K562 (cell line): ENCODE data around the gene ZNF358. TPM values are rescaled to one million over a fixed set of nuclear protein-coding genes. Genes with fewer than 3 reads are reported as not detected.

Source experiments
- BMI1 ChIP-seq: fragments of 150-350 bp; IDR thresholded peaks from 2 replicates; pipeline ENCODE4 v1.6.1; 2014; ENCODE audit warnings: low read length
- KLF13 ChIP-seq: fragments of 450-650 bp; IDR thresholded peaks from 2 replicates; pipeline ENCODE4 v1.6.1; 2016; ENCODE audit warnings: missing genetic modification characterization, low read depth, mild to moderate bottlenecking, missing compliant biosample characterization, moderate library complexity, borderline replicate concordance
- MLX ChIP-seq, 2 experiments: fragments of 450-650 bp in 1 of 2; sonication (generic) in 1 of 2; formaldehyde crosslinking; conservative IDR thresholded peaks; 2 replicates each; pipeline versions ENCODE4 v1.4.0 to v1.8.1; 2020 to 2022; ENCODE audit warnings: mild to moderate bottlenecking in 1 of 2, missing genetic modification reagents in 1 of 2
- PKNOX1 ChIP-seq: fragments of 450-650 bp; IDR thresholded peaks from 2 replicates; pipeline ENCODE4 v1.6.1; 2016
- RHOXF2B ChIP-seq: fragments of 250-450 bp; sonication (Bioruptor Pico); conservative IDR thresholded peaks from 2 replicates; pipeline ENCODE4 v1.5.1; 2021
- SMAD4 ChIP-seq: fragments of 250-450 bp; sonication (Bioruptor Pico); conservative IDR thresholded peaks from 2 replicates; pipeline ENCODE4 v1.8.0; 2021; ENCODE audit warnings: inconsistent platforms, mild to moderate bottlenecking, moderate library complexity
- ZBTB34 ChIP-seq: fragments of 250-450 bp; sonication (Bioruptor Pico); IDR thresholded peaks from 2 replicates; pipeline ENCODE4 v1.8.0; 2021; ENCODE audit warnings: mild to moderate bottlenecking, moderate library complexity
- ZBTB7A ChIP-seq: IDR thresholded peaks from 2 replicates; pipeline ENCODE4 v1.6.1; 2011; ENCODE audit warnings: low read depth, mild to moderate bottlenecking, low read length, moderate library complexity, borderline replicate concordance; ENCODE audit not compliant: control insufficient read depth
- ZC3H8 ChIP-seq: fragments of 450-650 bp; IDR thresholded peaks from 2 replicates; pipeline ENCODE4 v1.6.1; 2017
- ZMIZ1 ChIP-seq, 2 experiments: fragments of 150-350 bp in 1 of 2; IDR thresholded peaks; 2 replicates each; pipeline ENCODE4 v1.6.1; 2012 to 2016; ENCODE audit warnings: low read depth in 2 of 2, low read length in 2 of 2, mild to moderate bottlenecking in 1 of 2, moderate library complexity in 1 of 2
- ZNF134 ChIP-seq: fragments of 250-450 bp; sonication (Bioruptor Pico); conservative IDR thresholded peaks from 2 replicates; pipeline ENCODE4 v1.4.0; 2020
- ZNF143 ChIP-seq: sonication (generic); formaldehyde crosslinking; IDR thresholded peaks from 2 replicates; pipeline ENCODE4 v1.9.0; 2022; ENCODE audit warnings: mild to moderate bottlenecking, missing genetic modification reagents
- ZNF197 ChIP-seq: fragments of 200-800 bp; sonication (Bioruptor generic); IDR thresholded peaks from 2 replicates; pipeline ENCODE4 v1.6.1; 2016; ENCODE audit warnings: low read depth, missing genetic modification characterization, missing compliant biosample characterization
- ZNF239 ChIP-seq: fragments of 250-450 bp; sonication (Bioruptor Pico); IDR thresholded peaks from 2 replicates; pipeline ENCODE4 v1.4.0; 2020; ENCODE audit warnings: mild to moderate bottlenecking
- ZNF395 ChIP-seq: fragments of 200-800 bp; sonication (Bioruptor generic); IDR thresholded peaks from 2 replicates; pipeline ENCODE4 v1.6.1; 2017; ENCODE audit warnings: missing genetic modification characterization, missing compliant biosample characterization
- ZNF511 ChIP-seq: sonication (generic); formaldehyde crosslinking; IDR thresholded peaks from 2 replicates; pipeline ENCODE4 v1.8.0; 2022; ENCODE audit warnings: mild to moderate bottlenecking, missing genetic modification reagents
- ZNF764 ChIP-seq: fragments of 250-450 bp; sonication (Bioruptor Pico); IDR thresholded peaks from 2 replicates; pipeline ENCODE4 v1.4.0; 2020; ENCODE audit warnings: low read depth, mild to moderate bottlenecking, moderate library complexity
- ZNF830 ChIP-seq: fragments of 250-450 bp; sonication (Bioruptor Pico); IDR thresholded peaks from 2 replicates; pipeline ENCODE4 v1.5.0; 2021; ENCODE audit warnings: mild to moderate bottlenecking
- polyA plus RNA-seq, 8 experiments: library from polyadenylated mRNA; depleted of rRNA in 4 of 8; stranded (reverse) in 5 of 8; unstranded in 3 of 8; fragments of >200 nt; fragmentation: Nextera tagmentation in 2 of 8; fragmentation: Illumina TruSeq in 1 of 8; extraction: Ambion mirVana in 2 of 8; extraction: Trizol in 1 of 8; gene quantifications; 2 replicates each; pipeline versions ENCODE4 v1.2.1 to v1.2.3, GENCODE V29; 2011 to 2014; ENCODE audit warnings: inconsistent platforms in 1 of 8, missing spikeins in 1 of 8
- total RNA-seq, 7 experiments: library from RNA; depleted of rRNA in 6 of 7; stranded (reverse); fragments of >200 nt in 6 of 7; fragmentation: Illumina TruSeq in 2 of 7; extraction: Trizol in 2 of 7; gene quantifications; 2 replicates each; pipeline versions ENCODE4 v1.2.1 to v1.2.3, GENCODE V29; 2011 to 2021; ENCODE audit warnings: low replicate concordance in 1 of 7

ZNF358 gene
- total and polyA plus RNA-seq, 9 of the 15 experiments (the other 6 are each of a cell fraction or from before 2014, with no cell fraction given) = 0.04 to 17.2 (median 4.9) TPM

GRCh38 chr19:7562646-7563393 lies 46.9 kb downstream of the ZNF358 start (continued):
- TF ChIP-seq MLX (CRISPR knock-in tag; conservative IDR thresholded peaks at IDR 0.05) (peak in 1 of 2 experiments; percentile 98; a peak in 2 of 4 replicates), KLF13 (tag) (peak; percentile 42; the same call in 1 of the 2 replicates), ZC3H8 (no peak), ZNF239 (CRISPR knock-in tag) (peak; percentile 13; the same call in 1 of the 2 replicates), ZBTB34 (no peak), BMI1 (no peak), ZNF143 (peak; percentile 57; the same call in 1 of the 2 replicates), RHOXF2B (CRISPR knock-in tag) (no peak), ZNF764 (CRISPR knock-in tag) (no peak), ZNF511 (CRISPR knock-in tag) (peak; percentile 100), SMAD4 (CRISPR knock-in tag) (peak; percentile 74), ZNF830 (CRISPR knock-in tag) (no peak), ZBTB7A (peak; percentile 88), ZNF134 (peak; percentile 21; the same call in 1 of the 2 replicates), ZNF395 (CRISPR knock-in tag) (peak; percentile 99), PKNOX1 (no peak), ZNF197 (CRISPR knock-in tag) (peak; percentile 99), ZMIZ1 (IDR thresholded peaks at IDR 0.05; ENCODE audit: low read depth in 2 of 2, low read length in 2 of 2) (no peak)
